NCI-H524 (cell line): ENCODE results near the gene TMEM80.
"Not testable (repeated sequence)": the region's sequence is repeated elsewhere in the genome, so short reads cannot be mapped to it uniquely, and the experiment has no call there.

Experiments
- DNase-seq, 2 experiments: peaks; one replicate each; lab custom pipeline; 2025; lab: John Stamatoyannopoulos, UW

TMEM80 gene

GRCh38 chr11:679271-680207 is 16.1 kb upstream of the TMEM80 start:
- DNase-seq: no peak

GRCh38 chr11:680476-680875 is 15.1 kb upstream of the TMEM80 start:
- no peak for DNase-seq

DNA sequence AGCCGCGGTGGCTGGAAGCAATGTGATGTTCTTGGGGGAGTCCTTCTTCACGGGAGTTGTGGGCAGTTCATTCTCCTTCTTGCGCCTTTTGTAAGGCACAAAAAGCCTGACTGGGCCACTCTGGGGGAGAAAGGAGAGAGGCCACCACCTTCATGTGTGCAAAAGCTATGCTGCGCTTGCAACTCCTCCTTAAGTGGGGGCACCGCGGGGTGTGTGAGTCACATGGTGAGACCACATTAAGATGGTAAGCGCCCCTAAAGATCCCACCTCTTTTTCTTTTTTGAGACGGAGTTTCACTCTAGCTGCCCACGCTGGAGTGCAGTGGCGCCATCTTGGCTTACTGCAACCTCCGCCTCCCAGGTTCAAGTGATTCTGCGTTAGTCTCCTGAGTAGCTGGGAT is 14.6 kb upstream of the TMEM80 start:
- DNase-seq: no peak

- no peak for DNase-seq
Measured at GRCh38 chr11:686451-687243, 9.0 kb upstream of the TMEM80 start.

DNA sequence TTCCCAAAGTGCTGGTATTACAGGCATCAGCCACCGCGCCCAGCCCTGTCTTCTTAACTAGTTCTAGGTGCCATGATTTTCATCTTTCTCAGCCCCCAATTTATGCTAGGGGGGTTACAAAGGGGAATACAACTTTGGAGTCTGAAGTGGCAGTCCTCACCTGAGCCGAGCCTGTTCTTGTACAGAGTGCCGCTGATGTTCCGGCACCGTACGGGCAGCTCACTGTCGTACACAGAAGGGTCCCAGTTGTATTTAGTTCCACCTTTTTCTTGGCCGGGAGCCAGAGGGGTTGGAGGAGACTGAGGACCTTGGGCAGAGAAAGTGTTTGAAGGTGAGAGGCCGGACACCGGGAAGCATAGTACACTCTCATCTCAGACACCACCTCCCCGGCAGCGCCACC is 7.9 kb upstream of the TMEM80 start:
- DNase-seq: no peak

GRCh38 chr11:688681-689080 is 6.9 kb upstream of the TMEM80 start:
- no peak for DNase-seq

DNA sequence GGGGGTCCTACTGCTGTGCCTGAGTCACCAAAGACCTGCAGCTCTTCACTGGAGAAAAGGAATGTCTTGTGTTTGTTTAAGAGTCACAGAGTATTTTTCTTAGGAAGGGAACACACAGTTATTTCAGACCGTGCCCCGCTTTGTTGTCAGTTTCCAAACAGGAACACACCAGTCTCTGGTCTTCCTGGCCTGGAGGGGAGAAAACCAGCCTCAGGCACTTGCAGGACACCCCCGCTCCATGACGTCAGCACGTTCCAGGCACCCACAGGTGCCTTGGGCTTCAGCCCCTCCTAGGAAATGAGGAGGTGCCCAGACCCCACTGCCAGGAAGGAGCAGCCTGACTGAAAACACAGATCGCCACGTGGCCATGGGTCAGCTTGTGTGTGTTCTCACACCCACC is 6.0 kb upstream of the TMEM80 start:
- DNase-seq: no peak

GRCh38 chr11:690244-690643 is 5.4 kb upstream of the TMEM80 start:
- not testable (repeated sequence) for DNase-seq

- no peak for DNase-seq
Measured at GRCh38 chr11:690738-691633, 4.6 kb upstream of the TMEM80 start.

GRCh38 chr11:691710-692590 is 3.7 kb upstream of the TMEM80 start:
- DNase-seq: no peak

DNA sequence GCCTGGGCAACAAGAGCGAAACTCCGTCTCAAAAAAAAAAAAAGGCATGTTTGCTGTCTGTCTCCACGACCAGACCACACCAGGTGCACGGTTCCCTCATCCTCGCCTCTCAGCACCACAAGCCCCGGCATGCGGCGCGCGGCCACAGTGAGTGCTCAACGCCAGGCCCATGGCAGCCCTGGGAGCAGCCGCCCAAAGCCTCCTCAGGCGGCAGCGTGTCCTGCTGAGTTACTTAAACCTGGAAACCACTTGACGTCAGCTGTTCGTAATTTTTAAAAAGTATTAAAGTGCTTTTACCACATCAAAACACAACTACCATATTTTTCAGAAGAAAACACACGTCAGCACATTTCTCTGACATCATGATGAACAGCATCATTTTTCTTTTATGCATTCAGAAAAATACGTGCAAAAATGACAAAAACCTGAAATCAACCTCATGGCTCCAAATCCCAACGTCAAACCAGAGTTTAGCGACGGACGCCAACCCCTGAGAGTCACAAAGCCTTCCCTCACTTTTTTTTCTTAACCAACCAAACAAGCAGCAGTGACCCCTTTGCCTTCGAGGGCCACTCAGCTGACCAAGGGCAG is 2.7 kb upstream of the TMEM80 start:
- DNase-seq: no peak

DNA sequence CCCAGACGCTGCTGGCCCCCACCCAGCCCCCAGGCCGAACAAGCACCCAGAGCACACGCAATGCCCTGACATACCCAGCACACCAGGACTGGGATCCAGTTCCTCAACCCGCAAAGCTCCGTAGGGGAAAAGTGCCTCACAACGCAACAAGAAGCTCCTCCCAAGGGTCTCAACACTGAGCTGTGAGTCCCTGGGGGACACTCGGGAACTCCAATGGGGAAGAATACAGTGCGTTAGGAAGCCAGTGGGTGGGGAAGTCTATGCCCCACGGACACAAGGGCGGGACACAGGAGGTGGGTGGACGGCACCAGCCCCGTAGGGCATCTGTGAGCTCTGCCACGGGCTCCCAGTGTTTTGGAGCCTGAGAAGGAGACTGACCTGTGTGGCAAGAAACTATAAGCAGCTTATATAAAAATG is 2.2 kb upstream of the TMEM80 start:
- peak; percentile 2 to 27 for DNase-seq

GRCh38 chr11:693887-694562 is 1.6 kb upstream of the TMEM80 start:
- DNase-seq: no peak

GRCh38 chr11:694563-695287 is 891 bp upstream of the TMEM80 start, which contains the start of gene DEAF1:
TSS of gene DEAF1 (minus strand) at chr11:695222. CDS start at chr11:695047, 175 bp downstream.
- peak; percentile 88 to 96 for DNase-seq

GRCh38 chr11:695288-695537 is 403 bp upstream of the TMEM80 start:
- DNase-seq: no peak

GRCh38 chr11:696955-697491 is 1.4 kb downstream of the TMEM80 start:
- no peak for DNase-seq

- DNase-seq: no peak
Measured at GRCh38 chr11:697811-698311, 2.2 kb downstream of the TMEM80 start.

DNA sequence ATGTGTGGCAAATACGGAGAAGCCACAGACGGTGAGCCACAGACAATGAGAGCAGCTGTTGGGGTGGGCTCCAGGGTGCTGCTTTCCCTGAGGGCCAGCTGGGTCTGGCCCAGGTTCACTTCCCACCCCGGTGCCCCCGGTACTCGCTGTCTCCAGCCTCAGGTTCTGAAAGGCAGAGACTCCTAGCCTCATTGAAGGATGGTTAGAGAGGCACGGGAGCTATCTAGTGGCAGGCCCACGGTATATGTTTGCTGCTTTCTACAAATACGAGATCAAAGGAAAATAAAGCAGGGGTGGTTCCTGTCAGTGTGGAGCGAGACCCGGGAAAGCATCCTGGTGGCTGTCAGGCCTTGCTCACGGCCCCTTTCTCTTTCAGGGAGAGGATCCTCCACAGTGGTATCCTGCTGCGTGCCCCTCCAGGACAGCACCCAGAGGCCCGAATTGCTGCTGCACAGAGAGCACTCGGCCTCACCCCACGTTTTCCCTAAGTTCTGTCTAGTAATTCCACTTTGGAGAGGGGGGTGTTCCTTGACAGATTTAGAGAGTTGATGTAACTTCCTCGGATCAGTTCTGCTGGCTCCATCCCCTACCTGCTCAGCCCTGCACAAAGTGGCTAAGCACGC is 3.0 kb downstream of the TMEM80 start:
- no peak for DNase-seq

DNA sequence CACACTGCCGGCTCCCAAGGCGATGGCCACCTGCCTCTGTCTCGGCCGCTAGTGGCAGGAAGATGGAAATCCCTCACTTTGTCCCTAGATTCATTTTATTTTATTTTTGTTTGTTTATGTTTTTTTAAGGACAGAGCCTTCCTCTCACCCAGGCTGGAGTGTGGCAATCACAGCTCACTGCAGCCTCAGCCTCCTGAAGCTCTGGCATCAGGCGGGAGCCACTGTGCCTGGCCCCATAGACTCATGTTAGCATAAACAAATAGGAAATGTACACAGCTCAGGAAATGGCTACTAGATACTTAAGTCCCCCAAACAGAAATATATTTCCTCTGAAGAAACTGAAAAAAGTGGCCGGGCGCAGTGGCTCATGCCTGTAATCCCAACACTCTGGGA is 3.5 kb downstream of the TMEM80 start:
- DNase-seq: no peak
